ENCODE data around the gene EYA4.

- TF ChIP-seq, protein P1, sequence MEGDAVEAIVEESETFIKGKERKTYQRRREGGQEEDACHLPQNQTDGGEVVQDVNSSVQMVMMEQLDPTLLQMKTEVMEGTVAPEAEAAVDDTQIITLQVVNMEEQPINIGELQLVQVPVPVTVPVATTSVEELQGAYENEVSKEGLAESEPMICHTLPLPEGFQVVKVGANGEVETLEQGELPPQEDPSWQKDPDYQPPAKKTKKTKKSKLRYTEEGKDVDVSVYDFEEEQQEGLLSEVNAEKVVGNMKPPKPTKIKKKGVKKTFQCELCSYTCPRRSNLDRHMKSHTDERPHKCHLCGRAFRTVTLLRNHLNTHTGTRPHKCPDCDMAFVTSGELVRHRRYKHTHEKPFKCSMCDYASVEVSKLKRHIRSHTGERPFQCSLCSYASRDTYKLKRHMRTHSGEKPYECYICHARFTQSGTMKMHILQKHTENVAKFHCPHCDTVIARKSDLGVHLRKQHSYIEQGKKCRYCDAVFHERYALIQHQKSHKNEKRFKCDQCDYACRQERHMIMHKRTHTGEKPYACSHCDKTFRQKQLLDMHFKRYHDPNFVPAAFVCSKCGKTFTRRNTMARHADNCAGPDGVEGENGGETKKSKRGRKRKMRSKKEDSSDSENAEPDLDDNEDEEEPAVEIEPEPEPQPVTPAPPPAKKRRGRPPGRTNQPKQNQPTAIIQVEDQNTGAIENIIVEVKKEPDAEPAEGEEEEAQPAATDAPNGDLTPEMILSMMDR (IDR thresholded peaks at IDR 0.05): no peak
- no peak for TF ChIP-seq POLR2AphosphoS5 (IDR thresholded peaks at IDR 0.05; ENCODE audit: low read depth, low read length)
- TF ChIP-seq TCF7L2 (IDR thresholded peaks at IDR 0.05; ENCODE audit: low read depth, low read length): no peak
- TF ChIP-seq REST (IDR thresholded peaks at IDR 0.05; ENCODE audit: insufficient read depth in 1 of 2, low read depth in 2 of 2, low read length in 1 of 2): no peak
- no peak for TF ChIP-seq SIN3A (IDR thresholded peaks at IDR 0.05; ENCODE audit: borderline replicate concordance, insufficient read depth, low read depth, low read length)
These were observed 56.5 kb downstream of the EYA4 start for GRCh38 chr6:133297657-133298056.

Data from Panc1 (cell line).